SU-DHL-6 (cell line): ENCODE data around the gene KAZN.

Source experiments
- CTCF ChIP-seq: fragments of 200-600 bp; sonication (generic); IDR thresholded peaks from one replicate; pipeline ENCODE4 v1.5.1; 2017; ENCODE audit warnings: antibody characterized with exemption, mild to moderate bottlenecking, low read length, moderate library complexity; ENCODE audit not compliant: insufficient read depth, poor library complexity, severe bottlenecking
- EZH2phosphoT487 ChIP-seq: fragments of 200-600 bp; sonication (generic), shearing (Covaris generic); conservative IDR thresholded peaks from 2 replicates; pipeline ENCODE4 v1.6.1; 2018; ENCODE audit warnings: mild to moderate bottlenecking, antibody characterized with exemption, low read length, moderate library complexity, mixed read lengths

DNA sequence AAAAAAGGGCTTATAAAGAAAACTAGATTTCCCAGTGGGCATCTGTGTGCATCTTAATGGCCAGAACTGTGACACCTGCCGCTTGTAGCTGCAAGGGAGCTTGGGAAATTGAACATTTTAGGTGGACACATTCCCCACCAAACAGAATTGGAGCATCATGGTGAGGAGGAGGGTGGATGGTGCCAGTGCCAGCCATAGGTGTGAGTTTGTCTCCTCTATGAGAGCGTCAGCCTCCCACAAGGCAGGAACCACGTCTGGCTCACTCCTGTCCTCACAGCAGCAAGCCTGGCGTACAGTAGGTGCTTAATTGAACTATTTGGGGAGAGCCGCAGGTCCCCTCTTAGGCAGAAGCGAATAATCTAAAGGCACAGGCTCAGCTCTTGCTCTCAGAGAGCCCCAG is 430.6 kb downstream of the KAZN start:
- TF ChIP-seq CTCF (no peak), EZH2phosphoT487 (no peak)
